ENCODE results near the gene SCG5.

SCG5 gene

GRCh38 chr15:32692286-32692685 is 50.8 kb downstream of the SCG5 start:
- DNase-seq, result no peak

GRCh38 chr15:32694222-32694983 is 52.9 kb downstream of the SCG5 start:
- DNase-seq, result no peak

- DNase-seq, result no peak
These were observed 57.4 kb downstream of the SCG5 start for GRCh38 chr15:32698773-32699390.

GRCh38 chr15:32700501-32701150 is 59.1 kb downstream of the SCG5 start:
- no peak for DNase-seq

GRCh38 chr15:32701863-32702262 is 60.4 kb downstream of the SCG5 start:
- no peak for DNase-seq

- DNase-seq, result no peak
These were observed 63.0 kb downstream of the SCG5 start for GRCh38 chr15:32704395-32704981.

- DNase-seq, result no peak
These were observed 63.9 kb downstream of the SCG5 start for GRCh38 chr15:32705446-32705845.

- no peak for DNase-seq
These were observed 65.2 kb downstream of the SCG5 start for GRCh38 chr15:32706704-32707103.

- DNase-seq, result no peak
These were observed 65.9 kb downstream of the SCG5 start for GRCh38 chr15:32707436-32707835.

- DNase-seq, result no peak
These were observed 68.0 kb downstream of the SCG5 start for GRCh38 chr15:32709295-32710033.

GRCh38 chr15:32715276-32715675 is 73.8 kb downstream of the SCG5 start:
- DNase-seq, result no peak

- DNase-seq, result no peak
These were observed 74.9 kb downstream of the SCG5 start for GRCh38 chr15:32716216-32716914.

GRCh38 chr15:32716915-32717425 is 75.5 kb downstream of the SCG5 start:
- DNase-seq, result no peak

GRCh38 chr15:32717426-32718226 is 76.1 kb downstream of the SCG5 start, which contains the start of gene GREM1:
Gene GREM1, plus strand, starts transcription at chr15:32718004. Its CDS starts 12,687 bp downstream, at chr15:32730691.
- DNase-seq, result no peak

- DNase-seq, result no peak
These were observed 76.8 kb downstream of the SCG5 start for GRCh38 chr15:32718227-32718820.

GRCh38 chr15:32718821-32719716 is 77.6 kb downstream of the SCG5 start:
- DNase-seq, result no peak

- no peak for DNase-seq
These were observed 80.1 kb downstream of the SCG5 start for GRCh38 chr15:32721596-32721995.

- no peak for DNase-seq
These were observed 80.6 kb downstream of the SCG5 start for GRCh38 chr15:32722136-32722535.

- no peak for DNase-seq
These were observed 81.8 kb downstream of the SCG5 start for GRCh38 chr15:32723171-32723948.

Measured in activated effector memory CD4-positive, alpha-beta T cell treated with Interleukin-2 at 50 U/mL for 16 hours (primary cell).